NAMALWA (cell line): ENCODE measurements around the gene PHF23.
A peak's percentile ranks its signal among the peaks of the same experiment; 100 is the strongest.

Experiments
- DNase-seq: peaks from one replicate; pipeline ENCODE4 v3.0.0-alpha.2; 2015; ENCODE audit warnings: low spot score

The PHF23 gene

GRCh38 chr17:7239091-7240027 is at the start of gene PHF23:
PHF23 (minus strand) TSS chr17:7239457; CDS start chr17:7239279, 178 bp downstream.
- peak; percentile 92 for DNase-seq

DNA sequence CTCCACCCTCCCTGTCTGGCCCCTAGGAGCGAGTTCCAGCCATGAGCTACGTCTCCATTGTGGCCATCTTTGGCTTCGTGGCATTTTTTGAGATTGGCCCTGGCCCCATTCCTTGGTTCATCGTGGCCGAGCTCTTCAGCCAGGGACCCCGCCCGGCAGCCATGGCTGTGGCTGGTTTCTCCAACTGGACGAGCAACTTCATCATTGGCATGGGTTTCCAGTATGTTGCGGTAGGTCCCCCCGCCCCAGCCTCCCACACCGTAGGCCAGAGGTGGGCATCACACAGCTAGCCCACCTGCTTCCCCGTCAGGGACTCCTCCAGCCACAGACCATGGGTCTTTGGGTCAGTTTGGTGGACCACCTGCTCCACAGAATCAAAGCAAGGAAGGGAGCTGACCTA is 46.4 kb upstream of the PHF23 start:
- DNase-seq, result no peak

DNA sequence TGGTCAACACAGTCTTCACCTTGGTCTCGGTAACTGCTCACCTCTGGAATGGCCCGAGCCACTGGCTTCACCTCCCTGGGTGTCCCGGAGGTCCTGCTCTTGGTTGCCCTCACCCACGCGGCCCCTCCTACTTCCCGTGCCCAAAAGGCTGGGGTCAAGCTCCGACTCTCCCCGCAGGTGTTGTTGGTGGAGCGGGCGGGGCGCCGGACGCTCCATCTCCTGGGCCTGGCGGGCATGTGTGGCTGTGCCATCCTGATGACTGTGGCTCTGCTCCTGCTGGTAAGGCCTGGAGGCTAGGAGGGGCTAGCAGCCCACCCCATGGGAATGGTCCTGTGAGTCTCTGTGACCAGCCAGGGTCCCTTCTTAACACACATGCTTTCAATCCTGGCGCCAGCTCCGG is 45.7 kb upstream of the PHF23 start:
- DNase-seq, result no peak

DNA sequence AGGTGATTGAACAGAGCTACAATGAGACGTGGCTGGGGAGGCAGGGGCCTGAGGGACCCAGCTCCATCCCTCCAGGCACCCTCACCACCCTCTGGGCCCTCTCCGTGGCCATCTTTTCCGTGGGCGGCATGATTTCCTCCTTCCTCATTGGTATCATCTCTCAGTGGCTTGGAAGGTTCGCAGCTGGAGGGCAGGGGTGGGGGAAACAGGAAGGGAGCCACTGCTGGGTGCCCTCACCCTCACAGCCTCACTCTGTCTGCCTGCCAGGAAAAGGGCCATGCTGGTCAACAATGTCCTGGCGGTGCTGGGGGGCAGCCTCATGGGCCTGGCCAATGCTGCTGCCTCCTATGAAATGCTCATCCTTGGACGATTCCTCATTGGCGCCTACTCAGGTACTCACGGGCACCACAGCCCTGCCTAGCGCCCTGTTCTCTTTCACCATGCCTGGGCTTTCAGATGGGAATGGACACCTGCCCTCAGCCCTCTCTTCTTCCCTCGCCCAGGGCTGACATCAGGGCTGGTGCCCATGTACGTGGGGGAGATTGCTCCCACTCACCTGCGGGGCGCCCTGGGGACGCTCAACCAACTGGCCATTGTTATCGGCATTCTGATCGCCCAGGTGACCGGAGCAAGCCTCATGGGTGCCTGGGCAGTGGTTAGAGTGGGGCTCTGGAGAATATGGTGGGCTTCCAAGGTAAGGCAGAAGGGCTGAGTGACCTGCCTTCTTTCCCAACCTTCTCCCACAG is 44.4 kb upstream of the PHF23 start:
- no peak for DNase-seq

DNA sequence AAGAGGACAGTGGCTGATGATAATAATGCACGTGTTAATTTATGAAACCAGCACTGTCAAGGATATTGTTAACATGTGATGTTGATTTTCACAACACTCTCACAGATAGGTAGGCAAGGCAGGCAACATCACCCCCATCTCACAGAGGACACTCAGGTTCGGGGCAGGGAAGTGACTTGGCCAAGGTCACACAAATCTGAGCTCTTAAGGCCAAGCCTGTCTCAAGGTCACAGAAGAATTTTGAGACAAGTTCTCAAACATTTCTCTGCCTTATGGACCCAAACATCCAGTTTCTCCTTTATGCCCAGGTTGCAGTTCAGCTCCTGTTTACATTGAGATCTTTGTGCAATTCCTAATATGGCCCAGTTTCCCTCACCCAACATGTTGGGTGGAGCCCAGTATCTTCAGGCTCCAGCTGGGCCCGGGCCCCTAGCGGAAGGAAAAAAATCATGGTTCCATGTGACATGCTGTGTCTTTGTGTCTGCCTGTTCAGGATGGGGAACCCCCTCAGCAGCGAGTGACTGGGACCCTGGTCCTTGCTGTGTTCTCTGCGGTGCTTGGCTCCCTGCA is 43.6 kb upstream of the PHF23 start:
- peak; percentile 35 for DNase-seq

DNA sequence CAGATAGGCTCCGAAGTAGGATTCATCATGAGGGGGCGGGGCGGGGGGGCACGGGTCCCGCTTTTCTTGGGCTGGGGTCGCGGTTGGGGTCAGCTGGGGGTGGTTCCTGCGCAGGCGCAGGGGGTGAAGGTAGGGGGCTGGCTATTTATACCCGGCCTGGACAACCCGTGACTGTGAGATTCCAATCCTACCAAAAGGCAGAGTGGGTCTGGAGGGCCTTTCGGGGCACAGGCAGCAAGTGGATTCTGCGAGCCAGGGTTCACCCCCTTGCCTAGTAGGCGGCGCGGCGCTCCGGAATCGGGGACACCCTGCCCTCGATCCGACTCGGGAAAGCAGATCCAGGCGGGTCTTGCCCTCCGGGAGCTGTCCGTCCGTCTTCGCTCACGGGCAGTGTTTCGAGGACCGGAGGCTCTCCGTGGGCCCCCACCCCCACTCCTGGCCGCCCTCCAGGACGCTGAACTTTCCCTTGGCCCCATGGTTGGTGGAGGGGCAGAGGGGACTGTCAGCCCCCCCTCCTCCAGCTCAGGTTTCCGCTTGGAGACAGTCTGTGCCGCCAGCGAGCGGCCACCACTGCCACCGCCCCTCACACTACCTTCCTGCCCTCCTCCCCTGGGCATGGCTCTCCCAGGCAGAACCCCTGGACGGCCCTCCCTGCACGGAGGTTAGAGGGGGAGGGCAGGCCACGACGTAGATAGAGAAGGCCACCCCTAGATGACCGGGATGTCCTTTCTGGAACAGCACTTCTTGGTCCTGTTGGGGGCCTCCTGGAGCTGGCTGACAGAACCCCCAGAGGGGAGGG is 42.9 kb upstream of the PHF23 start:
- no peak for DNase-seq

DNA sequence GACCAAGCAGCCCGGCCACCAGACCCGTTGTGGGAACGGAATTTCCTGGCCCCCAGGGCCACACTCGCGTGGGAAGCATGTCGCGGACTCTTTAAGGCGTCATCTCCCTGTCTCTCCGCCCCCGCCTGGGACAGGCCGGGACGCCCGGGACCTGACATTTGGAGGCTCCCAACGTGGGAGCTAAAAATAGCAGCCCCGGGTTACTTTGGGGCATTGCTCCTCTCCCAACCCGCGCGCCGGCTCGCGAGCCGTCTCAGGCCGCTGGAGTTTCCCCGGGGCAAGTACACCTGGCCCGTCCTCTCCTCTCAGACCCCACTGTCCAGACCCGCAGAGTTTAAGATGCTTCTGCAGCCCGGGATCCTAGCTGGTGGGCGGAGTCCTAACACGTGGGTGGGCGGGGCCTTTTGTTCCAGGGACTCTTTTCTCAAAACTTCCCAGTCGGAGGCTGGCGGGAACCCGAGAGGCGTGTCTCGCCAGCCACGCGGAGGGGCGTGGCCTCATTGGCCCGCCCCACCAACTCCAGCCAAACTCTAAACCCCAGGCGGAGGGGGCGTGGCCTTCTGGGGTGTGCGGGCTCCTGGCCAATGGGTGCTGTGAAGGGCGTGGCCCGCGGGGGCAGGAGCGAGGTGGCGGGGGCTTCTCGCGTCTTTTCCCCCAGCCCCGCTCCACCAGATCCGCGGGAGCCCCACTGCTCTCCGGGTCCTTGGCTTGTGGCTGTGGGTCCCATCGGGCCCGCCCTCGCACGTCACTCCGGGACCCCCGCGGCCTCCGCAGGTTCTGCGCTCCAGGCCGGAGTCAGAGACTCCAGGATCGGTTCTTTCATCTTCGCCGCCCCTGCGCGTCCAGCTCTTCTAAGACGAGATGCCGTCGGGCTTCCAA is 42.1 kb upstream of the PHF23 start, which contains the start of gene SLC2A4:
TSS of gene SLC2A4 (plus strand) at position 645 of the 879 bp plus-strand sequence. CDS start at position 862, 217 bp downstream.
- DNase-seq, result peak; percentile 92

DNA sequence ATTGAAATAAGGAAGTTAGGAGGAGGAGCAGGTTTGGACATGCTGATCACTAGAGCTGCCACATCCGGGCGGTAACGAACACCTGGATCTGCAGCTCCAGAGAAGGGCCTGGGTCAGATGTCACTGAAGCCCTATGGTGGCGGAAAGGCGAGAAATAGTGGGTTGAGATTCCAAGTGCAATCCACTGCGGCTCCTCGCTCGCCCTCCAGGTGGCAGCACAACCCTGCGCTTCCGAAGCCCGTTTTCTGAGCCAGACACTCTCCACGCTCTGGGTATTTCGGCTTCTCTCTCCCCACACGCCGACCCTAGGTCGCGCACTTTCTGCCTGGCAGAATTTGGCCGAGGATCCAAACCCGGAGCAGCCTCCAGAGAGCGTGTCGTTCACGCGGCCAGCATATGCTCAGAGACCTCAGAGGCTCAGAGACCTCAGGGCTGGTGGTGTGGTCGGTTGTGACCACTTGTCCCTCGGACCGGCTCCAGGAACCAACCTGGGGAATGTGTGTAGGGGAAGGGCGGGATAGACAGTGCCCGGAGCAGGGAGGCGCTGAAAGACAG is 41.3 kb upstream of the PHF23 start:
- peak; percentile 91 for DNase-seq

GRCh38 chr17:7279448-7279847 is 40.2 kb upstream of the PHF23 start:
- DNase-seq, result no peak

- DNase-seq, result no peak
These were observed 27.5 kb upstream of the PHF23 start for GRCh38 chr17:7266784-7267183.

- no peak for DNase-seq
These were observed 24.5 kb upstream of the PHF23 start for GRCh38 chr17:7263801-7264078.

DNA sequence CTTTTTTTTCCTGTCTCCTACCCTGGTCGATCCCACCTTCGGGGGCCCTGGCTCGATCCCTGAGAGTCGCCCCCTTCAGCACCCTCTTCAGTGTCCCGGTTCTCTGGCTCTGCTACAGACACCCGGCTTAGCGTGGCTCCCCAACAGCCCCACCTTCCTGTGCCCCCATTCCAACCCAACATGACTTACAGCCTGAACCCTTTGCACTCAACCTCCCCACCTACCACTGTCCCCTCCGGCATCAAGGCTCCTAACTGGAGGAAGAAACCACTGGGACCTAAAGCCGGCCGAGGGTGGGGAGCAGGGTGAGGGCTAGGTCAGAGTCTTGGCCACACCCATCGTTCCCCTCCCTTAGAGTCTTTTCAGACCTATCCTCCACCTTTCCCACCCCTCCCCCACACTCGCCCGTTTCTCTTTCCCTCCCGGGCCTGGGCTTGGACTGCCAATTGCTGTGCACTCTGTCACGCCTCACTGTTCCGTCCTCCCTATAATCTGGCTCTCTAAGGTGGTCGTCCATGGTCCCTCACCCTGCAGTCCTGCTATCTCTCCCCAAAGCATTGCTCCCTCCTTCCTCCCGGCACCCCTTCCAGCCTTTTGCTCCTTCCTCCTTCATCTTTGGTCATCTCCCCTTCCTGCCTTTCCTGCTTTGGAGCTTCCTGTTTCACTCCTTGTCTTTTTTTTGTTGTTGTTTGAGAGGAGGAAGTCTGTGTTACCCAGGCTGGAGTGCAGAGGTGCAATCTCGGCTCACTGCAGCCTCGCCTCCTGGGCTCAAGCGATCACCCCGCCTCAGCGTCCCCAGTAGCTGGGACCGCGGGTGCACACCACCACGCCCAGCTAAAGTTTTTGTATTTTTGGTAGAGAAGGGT is 23.9 kb upstream of the PHF23 start:
- DNase-seq, result no peak

DNA sequence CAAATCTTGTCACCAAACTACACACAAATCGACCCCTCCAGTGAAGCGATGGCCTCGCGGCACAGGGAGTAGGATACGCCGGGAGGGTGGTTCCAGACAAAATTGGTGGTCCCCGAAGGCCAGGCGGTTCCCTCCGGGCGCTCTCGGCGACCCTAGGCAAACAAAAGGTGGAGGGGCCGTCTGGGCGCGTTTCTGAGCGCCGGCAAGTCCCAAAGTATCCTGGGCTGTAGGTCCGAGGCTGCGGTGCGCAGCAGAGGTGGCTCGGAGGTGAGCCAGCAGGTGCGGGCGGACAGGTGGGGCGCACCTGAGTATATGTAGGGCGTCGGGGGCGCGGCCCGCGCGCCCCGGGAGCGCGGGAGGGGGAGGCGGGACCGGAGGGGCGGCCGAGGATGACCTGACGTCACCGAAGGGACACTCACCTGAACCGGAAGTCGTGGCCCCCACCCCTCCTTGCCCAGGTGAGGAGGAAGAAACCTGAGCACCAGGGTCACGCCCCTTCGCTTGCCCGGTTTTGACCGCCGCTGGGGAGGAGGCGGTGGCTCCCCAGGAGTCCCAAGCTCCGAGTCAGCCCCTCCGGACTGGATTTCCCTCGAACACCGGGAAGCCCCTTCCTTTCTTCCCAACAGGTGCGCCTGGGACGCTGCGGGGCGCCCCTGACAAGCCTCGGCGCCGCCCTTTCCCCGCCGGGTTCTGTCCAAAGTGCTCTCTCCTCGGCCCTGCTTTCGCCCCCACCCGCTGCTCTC is 23.1 kb upstream of the PHF23 start, which contains the start of gene CLDN7:
TSS of gene CLDN7 (minus strand) at position 287 of the 743 bp plus-strand sequence. CDS start 435 bp downstream, outside the sequence.
- no peak for DNase-seq

GRCh38 chr17:7261379-7262191 is 22.3 kb upstream of the PHF23 start:
- no peak for DNase-seq

DNA sequence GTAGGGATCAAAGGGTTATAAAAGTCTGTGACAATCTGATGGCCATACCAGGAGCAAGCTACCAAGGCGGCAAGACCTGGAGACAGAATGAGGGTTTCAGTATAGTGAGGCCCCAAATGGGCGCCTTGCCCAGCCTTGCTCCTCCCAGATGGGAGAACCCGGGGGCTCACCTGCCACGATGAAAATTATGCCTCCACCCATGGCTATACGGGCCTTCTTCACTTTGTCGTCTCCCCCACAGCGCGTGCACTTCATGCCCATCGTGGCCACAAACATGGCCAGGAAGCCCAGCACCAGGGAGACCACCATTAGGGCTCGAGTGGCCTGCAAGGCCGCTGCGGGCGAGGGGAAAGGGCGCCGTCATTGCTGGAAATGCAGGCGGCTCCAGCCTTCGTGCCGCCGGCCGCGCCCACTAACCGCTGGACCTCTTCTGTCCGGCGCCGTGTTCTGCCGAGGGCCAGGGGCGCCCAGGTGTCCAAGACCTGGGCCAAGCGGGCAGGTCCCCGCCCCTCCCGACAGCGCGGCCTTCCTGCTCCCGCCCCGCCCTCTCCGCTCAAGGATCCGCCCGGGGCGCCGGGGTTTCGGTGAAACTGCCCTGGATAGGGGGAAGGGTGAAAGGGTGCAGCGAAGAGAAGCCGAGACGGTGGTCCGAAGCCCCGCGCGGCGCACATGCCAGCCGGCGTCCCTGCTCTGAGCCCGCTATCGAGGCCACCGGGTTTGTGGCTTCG is 21.6 kb upstream of the PHF23 start:
- no peak for DNase-seq

GRCh38 chr17:7260151-7260550 is 20.9 kb upstream of the PHF23 start:
- DNase-seq, result no peak

DNA sequence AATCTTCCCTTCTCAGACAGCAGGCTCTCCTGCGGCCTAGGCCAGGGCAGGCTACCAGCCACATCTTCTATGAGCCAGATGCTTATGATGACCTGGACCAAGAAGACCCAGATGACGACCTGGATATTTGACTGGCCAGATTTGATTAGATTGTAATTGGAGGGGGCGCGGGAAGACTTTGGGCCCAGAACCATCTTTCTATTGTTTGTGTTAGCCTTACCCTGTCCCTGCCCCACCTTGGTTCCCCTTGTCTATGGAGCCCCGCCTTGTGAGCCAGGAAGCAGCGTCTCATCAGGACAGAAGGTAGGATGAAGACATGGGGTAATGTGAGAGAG is 20.3 kb upstream of the PHF23 start:
- no peak for DNase-seq
